ENCODE data around the gene AKAP6. TPM values are rescaled to one million over a fixed set of nuclear protein-coding genes. Genes with fewer than 3 reads are reported as not detected.

The AKAP6 gene
- total RNA-seq, 1 donor from 2014 or later = 249 TPM

- intact Hi-C loops (cut with DNase I) = no loop called here
- no peak for DNase-seq (ENCODE audit: low spot score)
Measured at GRCh38 chr14:32330351-32331111, 1.4 kb downstream of the AKAP6 start.

- intact Hi-C loops (cut with DNase I) = no loop called here
- no peak for DNase-seq (ENCODE audit: low spot score)
Measured at GRCh38 chr14:32331206-32331605, 2.1 kb downstream of the AKAP6 start.

- intact Hi-C loops (cut with DNase I) = no loop called here
Measured at GRCh38 chr14:32332415-32333316, 3.6 kb downstream of the AKAP6 start.

GRCh38 chr14:32336702-32337101, 7.6 kb downstream of the AKAP6 start:
- no peak for DNase-seq (ENCODE audit: low spot score)
- intact Hi-C loops (cut with DNase I) = no loop called here

More at GRCh38 chr14:32332415-32333316, 3.6 kb downstream of the AKAP6 start:
- no peak for DNase-seq (ENCODE audit: low spot score)

GRCh38 chr14:32337759-32338158, 8.7 kb downstream of the AKAP6 start:
- DNase-seq (ENCODE audit: low spot score) = no peak
- intact Hi-C loops (cut with DNase I) = no loop called here

- DNase-seq (ENCODE audit: low spot score) = no peak
- intact Hi-C loops (cut with DNase I) = no loop called here
Measured at GRCh38 chr14:32339188-32339587, 10.1 kb downstream of the AKAP6 start.

GRCh38 chr14:32341947-32342846, 13.1 kb downstream of the AKAP6 start:
- no peak for DNase-seq (ENCODE audit: low spot score)
- intact Hi-C loops (cut with DNase I) = no loop called here

GRCh38 chr14:32342847-32343194, 13.7 kb downstream of the AKAP6 start:
- DNase-seq (ENCODE audit: low spot score) = no peak
- intact Hi-C loops (cut with DNase I) = no loop called here

- no peak for DNase-seq (ENCODE audit: low spot score)
- intact Hi-C loops (cut with DNase I) = no loop called here
Measured at GRCh38 chr14:32343926-32344430, 14.9 kb downstream of the AKAP6 start.

GRCh38 chr14:32345311-32345791, 16.3 kb downstream of the AKAP6 start:
- intact Hi-C loops (cut with DNase I) = no loop called here
- DNase-seq (ENCODE audit: low spot score) = no peak

GRCh38 chr14:32349322-32349721, 20.2 kb downstream of the AKAP6 start:
- intact Hi-C loops (cut with DNase I) = no loop called here
- no peak for DNase-seq (ENCODE audit: low spot score)

- intact Hi-C loops (cut with DNase I) = no loop called here
- DNase-seq (ENCODE audit: low spot score) = no peak
Measured at GRCh38 chr14:32350020-32350419, 20.9 kb downstream of the AKAP6 start.

- intact Hi-C loops (cut with DNase I) = no loop called here
- no peak for DNase-seq (ENCODE audit: low spot score)
Measured at GRCh38 chr14:32352631-32353030, 23.5 kb downstream of the AKAP6 start.

GRCh38 chr14:32354716-32355115, 25.6 kb downstream of the AKAP6 start:
- intact Hi-C loops (cut with DNase I) = no loop called here
- DNase-seq (ENCODE audit: low spot score) = no peak

GRCh38 chr14:32358781-32359180, 29.7 kb downstream of the AKAP6 start:
- DNase-seq (ENCODE audit: low spot score) = no peak
- intact Hi-C loops (cut with DNase I) = no loop called here

- intact Hi-C loops (cut with DNase I) = no loop called here
- no peak for DNase-seq (ENCODE audit: low spot score)
Measured at GRCh38 chr14:32361674-32362073, 32.6 kb downstream of the AKAP6 start.

GRCh38 chr14:32363761-32364160, 34.7 kb downstream of the AKAP6 start:
- intact Hi-C loops (cut with DNase I) = no loop called here
- DNase-seq (ENCODE audit: low spot score) = no peak

- intact Hi-C loops (cut with DNase I) = no loop called here
- DNase-seq (ENCODE audit: low spot score) = no peak
Measured at GRCh38 chr14:32364941-32365340, 35.8 kb downstream of the AKAP6 start.

GRCh38 chr14:32366256-32366879, 37.3 kb downstream of the AKAP6 start:
- intact Hi-C loops (cut with DNase I) = no loop called here
- no peak for DNase-seq (ENCODE audit: low spot score)
